Islet precursor cell (in vitro differentiated cells): Measurements from ENCODE around the gene TMEM54.
A peak's percentile ranks its signal among the peaks of the same experiment; 100 is the strongest.
"Not testable (repeated sequence)": the region's sequence is repeated elsewhere in the genome, so short reads cannot be mapped to it uniquely, and the experiment has no call there.

Experiments used
- DNase-seq: peaks from one replicate; pipeline ENCODE4 v3.0.0-alpha.2; 2018

Gene TMEM54

GRCh38 chr1:32918179-32918578 lies 17.0 kb upstream of the TMEM54 start:
- no peak for DNase-seq

DNA sequence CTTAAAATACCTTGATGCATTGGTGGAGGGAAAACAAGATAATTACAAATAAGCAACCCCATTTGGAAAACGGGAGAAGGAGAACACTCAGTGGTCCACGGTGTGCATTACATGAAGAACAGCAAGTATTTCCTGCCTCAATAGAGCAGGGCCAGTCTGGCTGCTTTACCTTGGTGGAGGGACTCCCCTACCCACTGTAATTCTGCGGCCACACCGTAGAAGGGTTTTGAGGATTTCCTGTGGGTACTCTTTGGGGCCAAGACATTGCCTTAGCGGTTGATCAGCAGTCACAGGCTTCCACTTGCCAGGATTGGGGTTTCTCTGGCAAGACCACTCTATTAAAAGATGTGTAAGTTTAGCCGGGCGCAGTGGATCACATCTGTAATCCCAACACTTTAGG lies 16.3 kb upstream of the TMEM54 start:
- DNase-seq: no peak

GRCh38 chr1:32915766-32916706 lies 14.8 kb upstream of the TMEM54 start:
- no peak for DNase-seq

DNA sequence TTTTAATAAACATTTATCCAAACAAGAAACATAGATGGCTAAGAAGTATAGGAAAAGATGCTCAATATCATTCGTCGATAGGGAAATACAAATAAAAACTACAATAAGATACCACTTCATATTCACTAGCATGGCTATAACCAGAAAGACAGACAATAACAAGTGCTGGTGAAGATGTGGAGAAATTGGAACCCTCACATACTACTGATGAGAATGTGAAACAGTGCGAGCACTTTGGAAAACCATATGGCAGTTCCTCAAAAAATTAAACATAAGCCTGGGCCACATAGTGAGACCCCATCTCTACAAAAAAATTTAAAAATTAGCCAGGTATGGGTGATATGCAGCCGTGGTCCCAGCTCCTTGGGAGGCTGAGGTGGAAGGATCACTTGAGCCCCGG lies 9.1 kb upstream of the TMEM54 start:
- no peak for DNase-seq

GRCh38 chr1:32907435-32907834 lies 6.2 kb upstream of the TMEM54 start:
- DNase-seq: no peak

DNA sequence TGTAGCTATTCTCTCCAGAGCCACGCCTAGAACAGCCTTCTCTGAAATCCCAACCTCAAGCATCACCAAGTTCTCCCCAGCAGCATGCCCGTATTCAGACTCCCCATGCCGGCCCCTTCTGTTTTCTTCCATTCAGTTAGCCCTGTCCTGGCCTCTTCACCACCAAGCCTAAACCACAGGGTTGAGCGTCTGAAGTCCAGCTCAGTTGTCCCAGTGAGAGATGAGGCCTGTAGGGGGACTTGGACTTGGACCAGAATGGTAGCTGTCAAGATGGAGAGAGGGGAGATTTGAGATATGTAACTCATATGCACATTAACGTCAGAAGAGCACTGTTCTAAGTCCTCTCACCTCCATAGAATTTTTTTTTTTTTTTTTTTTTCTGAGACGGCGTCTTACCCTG lies 5.5 kb upstream of the TMEM54 start:
- DNase-seq: no peak

- not testable (repeated sequence) for DNase-seq
Measured at GRCh38 chr1:32905588-32905987, 4.4 kb upstream of the TMEM54 start.

DNA sequence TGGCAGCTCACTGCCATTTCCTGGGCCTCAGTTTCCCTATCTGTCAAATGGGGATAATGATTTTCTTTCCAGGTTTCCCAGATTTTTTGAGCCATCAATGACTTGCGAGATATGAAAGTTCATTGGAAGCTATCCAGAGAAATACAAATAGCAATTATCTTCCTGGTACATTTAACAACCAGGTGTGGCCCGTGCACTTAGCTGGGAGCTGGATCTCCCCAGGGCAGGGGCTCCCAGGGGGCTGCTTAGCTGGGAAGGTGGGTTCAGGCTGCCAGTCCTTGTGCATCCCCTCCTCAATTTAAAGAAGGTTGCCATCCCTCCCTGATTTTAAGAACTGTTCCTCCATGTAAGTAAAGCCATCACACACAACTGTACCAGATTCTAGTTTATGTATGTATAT lies 3.6 kb upstream of the TMEM54 start:
- DNase-seq: no peak

DNA sequence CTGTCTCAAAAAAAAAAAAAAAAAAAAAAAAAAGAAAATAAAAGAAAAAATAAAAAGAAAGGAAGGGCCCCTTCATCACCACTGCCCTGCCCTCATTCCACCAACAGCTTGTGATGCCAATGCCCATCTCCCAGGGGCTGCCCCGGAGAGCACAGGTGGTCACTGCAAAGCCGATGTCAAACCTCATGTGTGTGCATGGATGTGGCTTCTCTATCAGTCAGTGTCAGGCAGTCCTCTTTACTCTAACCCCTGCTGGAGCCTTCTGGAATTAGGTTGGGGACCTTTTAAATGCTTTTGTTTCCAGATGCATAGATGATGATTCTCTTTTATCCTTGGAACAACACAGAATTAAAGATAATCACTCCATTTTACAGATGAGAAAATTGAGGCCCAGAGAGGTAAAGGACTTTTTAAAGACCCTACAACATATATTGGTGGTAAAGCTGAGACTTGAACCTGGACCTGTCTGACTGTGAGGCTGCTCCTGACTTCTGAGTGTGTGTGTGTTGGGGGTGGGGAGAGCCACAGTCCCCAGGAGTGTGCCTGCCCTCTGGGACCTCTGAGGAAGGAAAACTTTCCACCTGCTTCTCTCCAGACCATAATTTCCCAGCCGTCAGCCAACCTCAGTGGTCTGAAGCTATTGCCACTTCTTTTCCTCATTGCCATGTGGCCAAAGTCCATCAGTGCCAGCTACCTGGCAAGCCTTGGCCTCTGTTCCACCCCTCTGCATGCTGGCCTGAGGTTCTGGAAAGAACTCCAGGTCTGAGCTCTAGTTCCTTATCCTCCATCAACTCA lies 3.0 kb upstream of the TMEM54 start:
- DNase-seq: no peak

DNA sequence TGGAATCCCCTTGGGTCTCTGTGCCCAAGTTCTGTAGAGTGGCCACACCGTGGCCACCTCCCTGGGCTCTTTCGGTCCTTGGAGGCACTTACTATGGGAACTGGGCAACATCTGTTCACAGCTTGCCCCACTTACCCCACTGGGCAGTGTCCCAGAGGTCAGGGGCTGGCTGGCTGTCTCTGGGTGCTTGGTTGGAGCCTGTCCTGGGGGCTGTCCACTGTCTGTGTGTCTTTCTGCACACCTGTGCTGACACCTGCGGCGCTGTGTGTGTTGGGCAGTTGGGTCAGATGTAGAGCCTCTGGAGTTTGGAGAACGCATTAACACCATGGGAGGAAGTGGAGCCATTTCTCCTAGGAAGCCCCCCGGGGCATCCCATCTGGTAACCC lies 1.3 kb upstream of the TMEM54 start:
- no peak for DNase-seq

- no peak for DNase-seq
Measured at GRCh38 chr1:32901823-32902534, 790 bp upstream of the TMEM54 start.

DNA sequence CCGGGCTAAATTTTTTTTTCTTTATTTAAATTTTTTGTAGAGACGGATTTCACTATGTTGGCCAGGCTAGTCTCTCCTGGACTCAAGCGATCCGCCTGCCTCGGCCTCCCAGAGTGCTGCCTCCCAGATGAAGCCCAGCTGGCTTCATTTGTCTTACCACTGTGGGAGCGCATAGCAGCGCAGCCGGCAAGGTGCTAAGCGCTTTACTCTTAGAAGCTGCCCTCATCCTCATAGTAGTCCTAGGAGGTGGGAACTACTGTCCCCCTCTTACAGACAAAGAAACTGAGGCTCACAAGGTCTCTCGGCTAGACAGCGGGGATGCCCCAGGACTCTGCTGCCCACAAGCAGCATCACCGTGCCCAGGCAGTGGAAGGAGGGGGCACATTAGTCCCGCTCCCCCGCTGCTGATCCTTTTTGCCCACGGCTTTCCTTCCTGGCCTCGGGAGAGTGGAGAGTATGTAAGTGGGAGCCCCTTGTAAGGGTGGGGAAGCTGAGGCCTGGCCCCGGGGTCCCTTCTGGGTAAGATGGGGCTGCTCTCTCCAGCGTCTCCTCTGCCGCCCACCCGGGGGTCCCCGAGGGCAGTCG lies 726 bp downstream of the TMEM54 start:
- no peak for DNase-seq

GRCh38 chr1:32899586-32900296 lies 1.4 kb downstream of the TMEM54 start:
- no peak for DNase-seq

DNA sequence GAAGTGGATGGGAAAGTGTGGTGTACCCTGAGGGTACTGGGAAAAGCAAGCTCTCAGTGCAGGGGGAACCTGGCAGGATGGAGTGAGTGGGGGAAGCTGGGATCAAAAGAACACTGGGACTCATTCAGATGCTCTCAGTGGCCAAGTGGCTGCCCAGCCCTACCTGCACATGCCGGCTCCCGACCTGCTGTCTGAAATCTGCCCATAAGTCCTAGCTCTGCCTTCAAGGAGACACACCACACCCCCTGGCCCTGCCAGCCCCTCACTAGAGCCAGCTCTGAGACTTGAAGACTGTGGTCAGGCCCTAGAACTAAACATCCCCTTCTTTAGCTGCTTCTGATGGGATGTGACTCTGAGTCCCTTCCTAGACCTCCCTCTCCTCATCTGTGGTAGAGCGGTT lies 2.2 kb downstream of the TMEM54 start:
- DNase-seq: no peak

GRCh38 chr1:32898056-32898455 lies 3.1 kb downstream of the TMEM54 start:
- peak; percentile 43 for DNase-seq

DNA sequence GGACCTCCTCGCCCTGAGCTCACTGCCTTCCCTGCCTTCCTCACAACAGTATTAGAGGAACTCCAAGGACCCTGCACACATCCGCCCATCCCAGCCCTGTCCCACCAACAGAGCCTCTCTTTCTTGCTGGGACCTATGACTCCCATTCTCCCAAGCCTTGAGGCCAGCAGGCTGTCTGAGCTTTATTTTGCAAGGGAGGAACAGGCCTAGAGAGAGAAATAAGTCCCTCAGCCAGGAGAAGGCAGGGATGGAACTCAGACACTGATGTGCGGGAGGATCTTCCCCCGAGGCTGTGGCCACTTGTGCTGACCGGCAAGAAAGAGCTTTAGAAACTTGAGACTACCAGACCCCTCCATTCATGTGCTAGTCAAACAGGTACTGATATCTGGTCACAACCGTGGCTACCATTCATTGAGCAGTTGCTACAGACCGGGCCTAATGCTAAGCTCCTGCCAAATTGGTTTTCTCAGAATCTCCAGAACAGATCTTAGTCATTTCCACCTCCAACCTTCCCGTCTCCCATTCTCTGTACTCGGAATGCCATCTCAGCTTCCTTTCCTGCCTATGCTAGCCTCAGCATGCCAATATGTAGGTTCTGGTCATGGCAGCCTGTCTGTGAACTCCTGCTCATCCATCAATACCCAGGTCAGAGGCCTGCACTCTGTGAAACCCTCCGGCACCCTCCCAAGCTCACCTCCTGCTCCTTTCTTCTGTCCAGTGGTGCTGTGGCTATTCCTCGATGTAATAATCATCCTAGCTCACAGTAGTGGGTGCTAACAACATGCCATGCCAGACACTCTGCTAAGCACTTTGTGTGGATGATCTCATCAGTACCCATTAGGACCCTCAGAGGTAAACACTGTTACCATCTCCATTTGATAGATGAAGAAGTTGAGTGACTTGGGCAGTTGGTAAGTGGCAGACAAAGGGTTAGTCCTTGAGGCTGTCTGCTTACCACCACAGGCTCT lies 3.8 kb downstream of the TMEM54 start:
- DNase-seq: peak; percentile 73

DNA sequence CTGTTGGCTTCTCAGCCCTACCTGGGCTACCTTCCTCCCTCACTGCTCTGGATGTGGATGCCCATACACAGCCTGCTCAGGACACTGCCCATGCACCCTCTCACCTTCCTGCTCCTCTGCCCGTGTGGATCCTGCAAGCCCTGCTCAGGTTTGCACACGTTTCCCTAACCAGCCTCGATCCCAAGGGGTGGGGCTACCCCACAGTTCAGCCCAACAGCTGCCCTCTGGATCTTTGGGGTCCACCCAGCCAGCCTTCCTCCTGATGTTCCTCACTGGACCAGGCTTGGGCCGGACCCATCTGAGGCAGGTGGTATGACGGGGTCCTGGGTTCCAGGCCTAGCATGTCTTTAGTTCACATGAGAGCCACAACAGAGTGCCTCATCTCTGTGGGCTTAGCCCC lies 4.7 kb downstream of the TMEM54 start:
- peak; percentile 48 for DNase-seq

GRCh38 chr1:32895325-32896215 lies 5.6 kb downstream of the TMEM54 start:
- peak; percentile 50 for DNase-seq

GRCh38 chr1:32894681-32895080 lies 6.5 kb downstream of the TMEM54 start:
- DNase-seq: peak; percentile 55

DNA sequence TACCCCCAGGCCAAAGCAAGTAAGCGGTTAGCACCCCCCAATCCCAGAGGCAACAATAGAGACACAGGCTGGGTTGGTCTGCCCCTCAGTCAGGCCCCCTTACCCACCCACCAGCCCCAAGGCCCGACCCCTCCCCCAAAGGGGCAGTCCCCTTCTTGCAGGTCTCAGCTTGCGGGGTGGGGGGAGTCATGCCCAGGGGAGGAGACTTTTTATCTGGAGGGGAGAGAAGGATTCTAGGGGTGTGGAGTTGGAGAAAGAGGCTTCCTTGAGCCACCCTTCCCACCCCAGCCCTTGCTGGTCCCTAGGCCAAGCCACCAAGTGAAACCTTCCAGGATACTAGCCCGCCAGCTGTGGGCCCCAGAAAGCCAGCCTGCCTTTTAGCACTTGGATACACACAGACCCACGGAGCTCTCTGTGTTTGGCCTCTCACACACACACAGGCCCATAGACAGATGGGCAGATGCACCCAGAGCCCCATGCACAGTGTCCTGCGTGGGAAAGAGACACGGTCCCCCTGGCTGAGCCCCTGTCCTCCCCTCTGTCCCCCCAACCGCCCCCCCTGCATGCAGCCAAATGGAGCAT lies 7.1 kb downstream of the TMEM54 start:
- DNase-seq: peak; percentile 55
